ENCODE measurements around the gene SPOCD1.

SPOCD1 gene

GRCh38 chr1:31799196-31799894 is 16.5 kb downstream of the SPOCD1 start:
- no peak for DNase-seq

- DNase-seq: peak; percentile 69
These were observed 17.2 kb downstream of the SPOCD1 start for GRCh38 chr1:31798433-31799195.

GRCh38 chr1:31798086-31798432 is 17.8 kb downstream of the SPOCD1 start:
- no peak for DNase-seq

- no peak for DNase-seq
These were observed 18.6 kb downstream of the SPOCD1 start for GRCh38 chr1:31797216-31797615.

GRCh38 chr1:31796707-31797106 is 19.1 kb downstream of the SPOCD1 start:
- no peak for DNase-seq

- DNase-seq: no peak
These were observed 19.8 kb downstream of the SPOCD1 start for GRCh38 chr1:31795801-31796621.

GRCh38 chr1:31795096-31795675 is 20.6 kb downstream of the SPOCD1 start:
- DNase-seq: no peak

- DNase-seq: no peak
These were observed 22.1 kb downstream of the SPOCD1 start for GRCh38 chr1:31793586-31794285.

GRCh38 chr1:31793086-31793485 is 22.7 kb downstream of the SPOCD1 start:
- no peak for DNase-seq

- DNase-seq: no peak
These were observed 23.3 kb downstream of the SPOCD1 start for GRCh38 chr1:31792541-31792940.

- no peak for DNase-seq
These were observed 23.7 kb downstream of the SPOCD1 start for GRCh38 chr1:31792116-31792515.

GRCh38 chr1:31791131-31791858 is 24.5 kb downstream of the SPOCD1 start:
- DNase-seq: no peak

GRCh38 chr1:31790641-31791091 is 25.2 kb downstream of the SPOCD1 start:
- no peak for DNase-seq

GRCh38 chr1:31790140-31790539 is 25.7 kb downstream of the SPOCD1 start:
- no peak for DNase-seq

- peak; percentile 82 for DNase-seq
These were observed 26.4 kb downstream of the SPOCD1 start for GRCh38 chr1:31789259-31790065.

GRCh38 chr1:31788825-31789256 is 27.0 kb downstream of the SPOCD1 start:
- DNase-seq: peak; percentile 81

- peak; percentile 78 for DNase-seq
These were observed 27.5 kb downstream of the SPOCD1 start for GRCh38 chr1:31788138-31788824.

GRCh38 chr1:31787786-31788137 is 28.1 kb downstream of the SPOCD1 start:
- DNase-seq: no peak

- no peak for DNase-seq
These were observed 28.6 kb downstream of the SPOCD1 start for GRCh38 chr1:31787261-31787660.

- no peak for DNase-seq
These were observed 29.3 kb downstream of the SPOCD1 start for GRCh38 chr1:31786366-31787060.

All from NCI-H226 (cell line).